CD4-positive, alpha-beta T cell treated with Interferon alpha-2 for 1 hour (primary cell): Measurements from ENCODE around the gene NLRP3.
"Not testable (repeated sequence)": the region's sequence is repeated elsewhere in the genome, so short reads cannot be mapped to it uniquely, and the experiment has no call there.

Source experiments
- DNase-seq, 2 donors: peaks; one replicate each; pipeline ENCODE4 v3.0.0-alpha.2; 2020 to 2022

The NLRP3 gene

DNA sequence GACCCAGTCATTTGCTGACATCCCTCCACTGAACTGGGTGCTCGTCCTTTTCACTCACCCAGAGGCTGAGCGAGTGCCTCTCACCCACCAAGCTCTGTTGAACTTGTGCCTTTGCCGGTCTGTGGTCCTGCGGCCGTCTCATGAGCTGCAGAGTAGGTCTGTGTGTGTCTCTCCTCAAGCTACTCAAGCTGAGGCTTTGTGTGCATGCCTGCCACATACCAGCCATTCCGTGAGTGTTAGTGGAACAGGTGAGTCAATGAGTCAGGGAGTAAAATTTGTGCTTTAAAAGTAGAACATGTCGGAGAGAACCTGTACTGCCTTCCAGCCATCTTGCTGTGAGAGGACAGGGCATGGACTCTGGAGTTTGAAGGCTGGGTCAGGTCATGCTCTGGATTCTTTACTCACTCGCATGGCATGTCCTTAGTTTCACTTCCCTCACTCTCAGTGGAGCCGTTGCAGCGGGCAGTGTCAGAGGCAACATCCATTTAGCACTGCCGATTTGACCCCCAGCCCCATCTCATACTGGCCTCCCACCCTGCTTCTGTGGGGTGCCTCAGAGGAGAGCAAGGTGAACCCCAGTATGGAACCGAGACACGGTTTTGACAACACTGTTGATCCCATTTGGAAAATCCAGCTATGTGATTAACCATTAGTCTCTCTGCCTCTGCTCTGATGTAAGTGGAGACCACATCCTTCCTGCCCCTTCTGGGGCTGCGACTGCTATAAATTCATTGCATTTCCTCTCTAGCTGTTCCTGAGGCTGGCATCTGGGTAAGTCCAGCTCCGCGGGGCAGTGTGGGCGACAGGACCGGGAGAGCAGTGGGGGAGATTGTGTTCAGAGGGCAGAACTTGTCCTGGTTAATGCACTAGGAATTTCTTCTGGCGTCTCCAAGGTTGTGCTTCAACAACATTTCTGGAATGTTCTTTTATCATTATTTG, at the start of gene NLRP3:
TSS of gene NLRP3 (plus strand) at position 751 of the 939 bp plus-strand sequence. CDS start 2,628 bp downstream, outside the sequence.
- DNase-seq: peak; percentile 69 to 71

DNA sequence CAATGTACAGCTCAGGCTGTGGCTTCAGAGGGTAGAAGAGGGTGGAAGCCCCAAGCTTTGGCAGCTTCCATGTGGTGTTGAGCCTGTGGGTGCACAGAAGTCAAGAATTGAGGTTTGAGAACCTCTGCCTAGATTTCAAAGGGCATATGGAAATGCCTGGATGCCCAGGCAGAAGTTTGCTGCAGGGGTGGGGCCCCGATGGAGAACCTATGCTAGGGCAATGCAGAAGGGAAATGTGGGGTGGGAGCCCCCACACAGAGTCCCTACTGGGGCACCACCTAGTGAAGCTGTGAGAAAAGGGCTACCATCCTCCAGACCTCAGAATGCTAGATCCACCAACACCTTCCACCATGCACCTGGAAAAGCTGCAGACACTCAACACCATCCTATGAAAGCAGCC, 49.6 kb upstream of the NLRP3 start:
- DNase-seq: not testable (repeated sequence)

DNA sequence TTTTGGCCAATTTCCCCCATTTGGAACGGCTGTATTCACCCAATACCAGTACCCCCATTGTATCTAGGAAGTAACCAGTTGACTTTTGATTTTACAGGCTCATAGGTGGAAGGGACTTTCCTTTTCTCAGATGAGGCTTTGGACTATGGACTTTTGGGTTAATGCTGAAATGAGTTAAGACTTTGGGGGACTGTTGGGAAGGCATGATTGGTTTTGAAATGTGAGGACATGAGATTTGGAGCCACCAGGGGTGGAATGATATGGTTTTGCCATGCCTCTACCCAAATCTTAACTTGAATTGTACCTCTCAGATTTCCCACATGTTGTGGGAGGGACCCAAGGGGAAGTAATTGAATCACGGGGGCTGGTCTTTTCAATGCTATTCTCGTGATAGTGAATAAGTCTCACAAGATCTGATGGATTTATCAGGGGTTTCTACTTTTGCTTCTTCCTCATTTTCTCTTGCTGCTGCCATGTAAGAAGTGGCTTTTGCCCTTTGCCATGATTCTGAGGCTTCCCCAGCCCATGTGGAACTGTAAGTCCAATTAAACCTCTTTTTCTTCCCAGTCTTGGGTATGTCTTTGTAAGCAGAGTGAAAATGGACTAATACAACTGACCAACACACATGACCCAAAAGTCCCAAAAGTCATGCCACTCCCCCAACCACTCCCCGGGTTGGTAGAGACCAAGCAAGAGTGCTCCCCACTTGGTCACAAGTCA, 48.9 kb upstream of the NLRP3 start:
- no peak for DNase-seq

DNA sequence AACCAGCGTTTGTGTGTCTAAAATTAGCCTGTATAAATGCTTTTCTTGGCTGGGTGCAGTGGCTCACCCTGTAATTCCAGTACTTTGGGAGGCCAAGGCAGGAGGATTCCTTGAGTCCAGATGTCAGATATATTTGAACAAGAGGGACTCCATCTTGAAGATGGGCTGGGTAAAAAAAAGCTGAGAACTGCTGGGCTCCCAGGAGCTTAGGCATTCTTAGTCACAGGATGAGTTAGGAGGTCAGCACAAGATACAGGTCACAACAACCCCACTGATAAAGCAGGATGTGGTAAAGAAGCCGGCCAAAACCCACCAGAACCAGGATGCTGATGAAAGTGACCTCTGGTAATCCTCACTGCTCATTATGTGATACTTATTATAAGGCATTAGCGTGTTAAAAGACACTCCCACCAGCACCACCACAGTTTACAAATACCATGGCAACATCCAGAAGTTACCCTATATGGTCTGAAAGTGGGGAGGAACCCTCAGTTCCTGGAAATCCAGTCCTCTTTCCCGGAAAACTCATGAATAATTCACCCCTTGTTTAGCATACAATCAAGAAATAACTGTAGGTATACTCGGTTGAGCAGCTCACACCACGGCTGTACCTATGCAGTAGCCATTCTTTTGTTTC, 48.1 kb upstream of the NLRP3 start:
- DNase-seq: no peak

DNA sequence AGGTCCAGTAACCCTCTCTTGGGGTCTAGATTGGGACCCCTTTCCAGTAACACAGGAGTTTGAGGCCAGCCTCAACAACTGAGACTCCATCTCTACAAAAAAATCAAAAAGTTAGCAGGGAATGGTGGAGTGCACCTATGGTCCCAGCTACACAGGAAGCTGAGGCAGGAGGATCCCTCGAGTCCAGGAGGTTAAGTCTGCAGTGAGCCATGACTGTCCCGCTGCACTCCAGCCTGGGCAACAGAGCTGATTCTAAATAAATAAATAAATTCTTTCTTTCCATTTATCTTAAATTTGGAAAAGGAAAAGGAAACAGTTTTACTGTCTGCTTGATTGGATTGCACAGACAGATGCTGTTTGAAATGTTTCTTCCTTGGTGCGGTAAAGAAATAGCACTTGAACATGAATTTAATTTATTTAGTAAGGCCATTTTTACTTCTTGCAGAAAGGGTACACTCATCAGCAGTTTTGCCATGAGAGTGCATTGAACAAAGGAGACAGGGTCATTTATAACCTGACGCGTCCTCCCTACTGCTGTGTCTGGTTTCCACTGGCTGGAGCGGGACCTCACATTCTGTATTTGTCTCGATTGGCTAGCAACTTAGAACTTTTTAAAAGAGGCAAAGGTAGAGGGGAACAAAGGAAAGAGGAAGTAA, 47.4 kb upstream of the NLRP3 start:
- no peak for DNase-seq

DNA sequence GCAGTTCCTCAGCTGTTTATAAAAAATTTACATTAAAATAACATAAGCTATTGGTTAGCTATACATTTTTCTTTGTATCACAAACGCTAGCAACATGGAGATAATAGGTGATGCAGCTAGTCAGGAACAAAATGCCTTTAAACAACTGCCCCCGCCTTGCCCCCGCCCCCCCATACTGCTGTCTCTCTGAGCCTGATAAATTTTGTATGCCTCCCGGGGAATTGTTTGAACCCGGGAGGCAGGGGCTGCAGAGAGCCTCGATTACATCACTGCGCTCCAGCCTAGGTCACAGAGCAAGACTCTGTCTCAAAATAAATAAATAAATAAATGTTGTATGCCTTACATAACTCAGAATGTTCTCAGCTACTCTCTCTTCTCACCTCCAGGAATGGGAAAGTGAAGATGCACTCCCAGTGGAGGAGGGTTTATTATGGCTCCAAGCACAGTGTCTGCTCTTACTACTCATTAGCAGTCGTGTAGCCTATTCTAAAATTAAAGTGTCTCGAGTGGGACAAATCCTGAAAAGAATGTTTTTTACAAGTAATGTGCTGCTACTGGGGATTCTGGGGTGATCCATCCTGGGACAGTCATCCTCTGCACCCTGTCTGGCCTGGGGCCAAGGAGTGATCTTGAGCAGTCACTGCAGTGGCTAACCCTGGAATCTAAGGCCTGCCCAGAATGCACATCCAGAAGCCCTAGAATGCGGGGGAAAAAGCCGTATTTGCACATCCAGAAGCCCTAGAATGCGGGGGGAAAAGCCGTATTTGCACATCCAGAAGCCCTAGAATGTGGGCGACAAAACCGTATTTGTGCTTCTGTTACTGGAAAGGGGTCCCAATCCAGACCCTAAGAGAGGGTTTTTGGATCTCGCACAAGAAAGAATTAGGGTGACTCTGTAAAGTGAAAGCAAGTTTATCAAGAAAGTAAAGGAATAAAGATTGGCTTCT, 44.9 kb upstream of the NLRP3 start:
- no peak for DNase-seq

DNA sequence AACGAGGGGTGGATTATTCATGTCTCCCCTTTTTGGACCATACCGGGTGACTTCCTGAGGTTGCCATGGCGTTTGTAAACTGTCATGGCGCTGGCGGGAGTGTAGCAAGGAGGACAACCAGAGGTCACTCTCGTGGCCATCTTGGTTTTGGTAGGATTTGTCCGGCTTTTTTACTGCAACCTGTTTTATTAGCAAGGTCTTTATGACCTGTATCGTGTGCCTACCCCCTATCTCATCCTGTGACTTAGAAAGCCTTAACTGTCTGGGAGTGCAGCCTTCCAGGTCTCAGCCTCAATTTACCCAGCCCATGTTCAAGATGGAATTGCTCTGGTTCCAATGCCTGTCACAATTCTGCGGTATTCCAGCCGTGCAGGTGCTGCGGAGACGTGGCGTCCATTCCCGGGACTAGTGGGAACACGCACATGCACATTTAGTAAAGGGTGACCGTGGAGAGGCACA, 44.1 kb upstream of the NLRP3 start:
- DNase-seq: no peak

DNA sequence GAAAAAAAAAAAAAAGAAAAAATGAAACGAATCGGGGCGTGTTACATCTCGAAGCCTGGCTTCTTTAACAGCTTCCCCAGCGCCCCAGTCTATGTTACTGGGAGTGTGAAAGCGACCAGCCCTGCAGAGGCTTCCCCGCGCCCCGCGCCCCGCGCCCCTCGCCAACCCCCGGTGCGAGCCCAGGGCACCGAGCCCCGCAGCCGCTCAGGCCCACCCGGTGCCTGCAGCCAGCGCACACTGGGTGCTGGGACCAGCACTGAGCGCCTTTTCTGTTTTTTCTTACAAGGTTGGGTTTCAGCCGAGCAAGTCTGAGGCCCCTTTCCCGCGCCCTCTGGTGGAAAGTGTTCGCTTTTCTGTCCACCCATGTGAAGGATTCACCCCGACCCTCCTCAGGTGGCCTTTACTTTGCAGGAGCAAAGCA, 42.2 kb upstream of the NLRP3 start:
- DNase-seq: peak; percentile 55 to 60

DNA sequence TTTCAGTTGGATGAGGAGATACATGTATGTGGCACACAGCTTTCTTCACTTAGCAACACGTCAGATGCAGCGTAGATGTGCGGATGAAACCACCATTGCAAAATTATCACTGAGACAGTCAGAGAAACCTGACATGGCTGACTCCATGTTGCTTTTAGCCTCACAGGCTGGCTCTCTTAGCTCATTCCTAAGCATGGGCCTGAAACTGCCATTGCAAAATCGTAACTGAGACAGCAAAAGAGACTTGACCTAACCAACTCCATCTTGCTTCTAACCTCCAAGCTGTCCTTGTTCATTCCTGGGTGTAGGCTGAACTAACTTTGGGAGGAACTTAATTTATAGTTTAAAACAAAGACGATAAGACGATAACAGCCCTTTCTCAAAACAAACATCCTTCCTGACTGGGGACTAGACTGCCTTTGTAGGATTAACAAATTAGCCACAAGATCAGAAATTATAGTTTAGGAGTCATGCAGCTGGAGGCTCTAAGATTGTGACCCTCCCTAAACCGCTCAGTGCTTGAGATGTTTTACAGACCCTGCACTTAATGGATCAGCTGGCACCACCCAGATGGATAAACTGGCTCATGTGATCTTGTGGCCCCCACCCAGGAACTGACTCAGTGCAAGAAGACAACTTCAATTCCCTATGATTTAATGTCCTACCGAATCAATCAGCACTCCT, 41.2 kb upstream of the NLRP3 start:
- not testable (repeated sequence) for DNase-seq

DNA sequence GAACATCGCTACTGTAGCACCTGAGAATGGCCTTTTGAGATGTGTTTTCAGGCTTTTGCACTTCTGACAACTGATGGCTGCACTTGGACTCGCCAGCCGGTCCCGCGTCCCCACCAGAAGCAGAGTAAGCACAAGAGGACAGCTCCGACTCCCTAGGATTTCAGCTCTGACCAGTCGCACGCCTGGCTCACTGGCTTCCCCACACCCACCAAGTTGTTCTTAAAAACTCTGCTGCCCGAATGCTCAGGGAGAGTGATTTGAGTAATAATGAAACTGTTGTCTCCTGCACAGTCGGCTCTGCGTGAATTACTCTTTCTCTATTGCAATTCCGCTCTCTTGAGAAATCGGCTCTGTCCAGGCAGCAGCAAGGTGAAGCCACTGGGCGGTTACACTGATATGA, 40.2 kb upstream of the NLRP3 start:
- no peak for DNase-seq

DNA sequence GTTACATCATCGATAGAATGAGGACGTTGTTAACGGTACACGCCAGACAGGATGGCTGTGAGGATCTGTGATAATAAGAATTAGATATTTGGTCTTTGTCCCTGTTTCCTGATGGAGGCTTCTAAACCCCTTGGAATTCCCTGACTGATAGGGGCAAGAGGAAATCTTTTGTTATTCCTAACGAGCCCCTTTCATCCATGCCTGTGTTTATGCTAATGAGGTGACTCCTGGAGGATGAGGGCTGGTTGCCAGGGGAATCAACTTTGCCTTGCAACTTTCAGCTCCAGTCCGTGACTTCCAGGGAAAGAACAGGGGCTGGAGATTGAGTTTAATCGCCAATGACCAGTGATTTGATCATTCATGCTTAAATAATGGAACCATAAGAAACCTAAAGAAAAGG, 39.3 kb upstream of the NLRP3 start:
- no peak for DNase-seq

DNA sequence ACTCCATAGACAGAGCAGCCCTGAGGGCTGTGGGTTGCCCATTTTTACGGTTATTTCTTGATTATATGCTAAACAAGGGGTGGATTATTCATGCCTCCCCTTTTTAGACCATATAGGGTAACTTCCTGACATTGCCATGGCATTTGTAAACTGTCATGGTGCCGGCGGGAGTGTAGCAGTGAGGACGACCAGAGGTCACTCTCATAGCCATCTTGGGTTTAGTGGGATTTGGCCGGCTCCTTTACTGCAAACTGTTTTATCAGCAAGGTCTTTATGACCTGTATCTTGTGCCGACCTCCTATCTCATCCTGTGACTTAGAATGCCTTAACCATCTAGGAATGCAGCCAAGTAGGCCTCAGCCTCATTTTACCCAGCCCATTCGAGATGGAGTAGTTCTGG, 38.3 kb upstream of the NLRP3 start:
- DNase-seq: not testable (repeated sequence)

DNA sequence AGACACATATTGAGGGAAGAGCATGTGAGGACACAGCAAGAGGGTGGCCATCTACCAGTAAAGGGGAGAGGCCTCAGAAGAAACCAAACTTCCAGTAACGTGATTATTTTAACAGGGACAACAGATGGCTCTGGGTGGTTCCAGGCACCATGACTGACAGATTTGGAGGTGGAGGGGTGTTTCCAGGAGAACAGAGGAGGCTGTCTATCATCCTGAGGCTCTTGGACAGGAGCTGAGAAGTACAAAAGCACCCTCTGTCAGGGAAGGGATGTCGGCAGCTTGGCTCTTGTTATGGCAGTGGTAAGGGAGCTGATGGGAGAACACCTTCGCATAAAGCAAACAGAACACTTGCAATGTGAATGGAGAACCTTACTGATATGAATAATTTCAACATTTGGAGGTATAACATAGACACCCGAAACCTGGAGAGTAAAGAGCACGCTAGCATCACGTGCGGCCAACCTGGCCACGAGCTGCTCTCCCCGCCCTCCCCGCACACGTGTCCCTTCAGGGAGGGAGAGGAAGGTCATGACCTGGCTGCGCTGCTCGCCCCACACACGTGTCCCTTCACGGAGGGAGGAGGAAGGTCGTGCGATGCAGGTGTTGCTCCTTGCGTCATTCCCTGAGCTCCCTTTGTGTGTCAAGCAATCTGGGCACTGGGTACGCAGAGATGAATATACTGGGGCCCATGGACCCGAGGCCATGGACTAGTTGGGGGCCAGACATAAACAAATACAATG, 37.5 kb upstream of the NLRP3 start:
- no peak for DNase-seq

DNA sequence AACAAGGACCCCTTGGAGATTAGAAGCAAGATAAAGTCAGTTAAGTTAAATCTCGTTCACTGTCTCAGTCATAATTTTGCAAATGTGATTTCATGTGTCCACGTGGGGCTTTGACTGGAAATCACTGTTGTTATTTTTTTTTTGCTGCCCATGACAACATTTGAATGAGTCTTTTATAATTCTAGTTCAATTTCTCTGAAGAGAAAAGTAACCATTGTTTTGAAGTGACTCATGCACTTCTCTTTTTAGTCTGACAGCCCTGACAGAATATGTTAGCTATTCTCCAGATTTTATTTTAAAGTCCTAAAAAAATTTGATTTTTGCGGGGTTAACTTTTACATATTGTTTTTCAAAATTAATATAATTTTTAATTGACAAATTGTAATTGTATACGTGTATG, 30.7 kb upstream of the NLRP3 start:
- no peak for DNase-seq

DNA sequence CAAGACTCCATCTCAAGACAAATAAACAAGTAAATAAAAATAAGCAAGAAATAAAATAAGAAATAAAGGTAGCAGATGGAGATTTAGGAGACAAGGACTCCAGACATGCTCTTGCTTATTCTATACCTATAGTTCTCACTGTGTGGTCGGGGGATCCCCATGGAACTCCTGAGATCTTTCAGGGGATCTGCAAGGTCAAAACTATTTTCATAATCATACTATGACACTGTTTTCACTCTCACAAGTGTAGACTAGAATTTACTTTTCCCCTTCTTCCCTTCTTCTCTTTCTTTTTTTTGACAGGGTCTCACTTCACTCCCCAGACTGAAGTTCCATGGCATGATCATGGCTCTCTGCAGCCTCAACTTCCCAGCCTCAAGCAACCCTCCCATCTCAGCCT, 29.8 kb upstream of the NLRP3 start:
- DNase-seq: no peak

DNA sequence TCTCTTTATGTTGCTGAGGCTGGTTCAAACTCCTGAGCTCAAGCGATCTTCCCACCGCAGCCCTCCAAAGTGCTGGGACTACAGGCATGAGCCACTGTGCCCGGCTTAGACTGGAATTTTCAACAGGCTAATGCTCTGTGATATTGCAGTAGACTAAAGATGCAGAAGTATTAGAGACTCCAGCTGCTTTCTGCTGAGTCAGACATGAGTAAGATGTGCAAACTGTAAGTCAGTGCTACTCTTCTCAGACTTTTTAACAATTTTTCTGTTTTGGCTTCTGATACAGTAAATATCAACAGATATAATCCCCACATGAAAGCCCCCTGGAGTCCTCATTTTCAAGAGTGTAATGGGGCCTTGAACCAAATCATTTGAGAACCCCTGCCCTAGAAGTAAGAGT, 29.3 kb upstream of the NLRP3 start:
- DNase-seq: no peak

DNA sequence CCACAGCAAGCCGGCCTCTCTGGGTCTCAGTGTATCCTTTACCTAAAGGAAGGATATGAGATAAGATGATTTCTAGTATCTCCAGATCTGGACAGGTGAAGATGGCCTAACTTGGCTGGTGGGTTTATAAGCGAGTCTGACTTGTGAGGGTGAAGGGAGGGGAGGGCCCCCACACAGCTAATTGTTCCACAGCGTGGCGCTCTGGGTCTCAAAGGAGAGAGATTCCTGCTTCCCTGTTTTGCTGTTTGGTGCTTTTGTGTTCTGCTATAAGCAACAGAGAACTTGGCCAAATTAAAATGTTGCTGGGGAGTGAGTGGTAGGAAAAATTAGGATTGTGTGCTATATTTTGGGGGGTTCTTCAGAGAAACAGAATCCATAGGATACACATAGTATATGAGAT, 28.9 kb upstream of the NLRP3 start:
- DNase-seq: no peak

DNA sequence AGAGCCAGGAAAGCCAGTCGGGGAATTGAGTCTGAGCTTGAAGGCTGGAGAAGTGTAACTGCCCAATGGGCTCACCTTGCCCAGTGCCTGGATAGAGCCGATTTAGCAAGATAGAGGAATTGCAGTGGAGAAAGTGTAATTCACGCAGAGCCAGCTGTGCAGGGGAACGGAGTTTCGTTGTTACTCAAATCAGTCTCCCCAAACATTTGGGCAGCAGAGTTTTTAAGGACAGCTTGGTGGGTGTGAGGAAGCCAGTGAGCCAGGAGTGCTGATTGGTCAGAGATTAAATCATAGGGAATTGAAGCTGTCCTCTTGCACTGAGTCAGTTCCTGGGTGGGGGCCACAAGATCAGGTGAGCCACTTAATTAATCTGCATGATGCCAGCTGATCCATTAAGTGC, 28.4 kb upstream of the NLRP3 start:
- no peak for DNase-seq

DNA sequence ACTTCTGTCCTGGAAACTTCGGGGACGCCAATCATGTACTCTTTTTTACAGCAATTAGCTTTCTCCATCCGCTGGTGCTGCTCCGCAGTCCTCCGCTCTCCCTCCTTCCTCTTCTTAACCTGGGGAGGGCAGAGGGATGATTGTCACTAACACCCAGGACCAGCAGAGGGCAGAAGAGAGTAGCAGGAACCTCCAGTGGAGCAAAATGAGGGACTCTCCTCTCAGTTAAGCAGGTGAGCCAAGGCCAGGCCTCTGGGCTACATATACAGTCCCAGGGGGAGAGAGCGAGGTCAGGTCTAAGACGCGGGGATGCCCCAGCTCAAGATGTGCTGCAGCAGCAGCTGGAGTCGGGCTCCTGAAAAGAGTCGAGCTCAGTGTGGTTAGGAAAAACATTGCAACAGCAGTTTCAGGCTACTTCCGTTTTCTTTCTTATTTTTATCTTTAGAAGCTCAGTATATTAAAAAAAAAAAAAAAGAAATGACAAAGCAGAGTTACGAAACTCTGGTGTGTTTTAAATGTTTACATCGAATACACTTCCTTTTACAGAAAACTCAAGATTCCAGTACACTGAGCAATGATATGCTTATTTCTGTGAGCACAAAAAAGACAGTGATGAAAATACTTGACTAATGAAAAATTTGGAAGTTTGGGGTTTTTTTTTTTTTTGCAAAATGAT, 25.7 kb upstream of the NLRP3 start:
- DNase-seq: peak; percentile 86 to 89

DNA sequence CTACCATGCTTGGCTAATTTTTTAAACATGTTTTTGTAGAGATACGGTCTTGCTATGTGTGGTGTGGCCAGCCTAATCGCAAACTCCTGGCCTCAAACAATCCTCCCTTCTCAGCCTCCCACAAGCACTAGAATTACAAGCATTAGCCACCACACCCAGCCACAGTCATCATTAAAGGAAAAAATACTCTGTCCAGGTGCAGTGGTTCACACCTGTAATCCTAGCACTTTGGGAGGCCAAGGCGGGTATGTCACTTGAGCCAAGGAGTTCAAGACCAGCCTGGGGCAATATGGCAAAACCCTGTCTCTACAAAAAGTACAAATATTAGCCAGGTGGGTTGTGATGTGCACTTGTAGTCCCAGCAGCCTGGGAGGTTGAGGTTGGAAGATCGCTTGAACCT, 25.0 kb upstream of the NLRP3 start:
- no peak for DNase-seq
